ENCODE measurements around the gene VMP1. TPM values are rescaled to one million over a fixed set of nuclear protein-coding genes. Genes with fewer than 3 reads are reported as not detected.

The VMP1 gene
- total RNA-seq, 1 experiment from 2014 or later, result 72.8 TPM

- TF ChIP-seq PREB (CRISPR knock-in tag; IDR thresholded peaks at IDR 0.05; ENCODE audit: borderline replicate concordance), result no peak
Measured at GRCh38 chr17:59863616-59864015, 156.2 kb downstream of the VMP1 start (continued).

GRCh38 chr17:59869941-59870218 is 162.4 kb downstream of the VMP1 start:
- peaks cover 7% of the 10 kb centered on the region for H3K36me3 Mint-ChIP-seq
- H3K27ac Mint-ChIP-seq, result no peak overlapping the region
- CTCF ChIA-PET, result interaction anchor here (0.8 to 2.7 kb wide), 9 partner anchors 9 to 167 kb away, joined by 3 to 13 read pairs (median 4); no protein-coding TSS in a partner anchor
- DNase-seq (ENCODE audit: low spot score), result no peak
- no peaks in the 10 kb centered on the region for H3K4me1 Mint-ChIP-seq
- H3K9me3 Mint-ChIP-seq, result no peaks in the 10 kb centered on the region
- no peak for ATAC-seq
- TF ChIP-seq, protein P1, sequence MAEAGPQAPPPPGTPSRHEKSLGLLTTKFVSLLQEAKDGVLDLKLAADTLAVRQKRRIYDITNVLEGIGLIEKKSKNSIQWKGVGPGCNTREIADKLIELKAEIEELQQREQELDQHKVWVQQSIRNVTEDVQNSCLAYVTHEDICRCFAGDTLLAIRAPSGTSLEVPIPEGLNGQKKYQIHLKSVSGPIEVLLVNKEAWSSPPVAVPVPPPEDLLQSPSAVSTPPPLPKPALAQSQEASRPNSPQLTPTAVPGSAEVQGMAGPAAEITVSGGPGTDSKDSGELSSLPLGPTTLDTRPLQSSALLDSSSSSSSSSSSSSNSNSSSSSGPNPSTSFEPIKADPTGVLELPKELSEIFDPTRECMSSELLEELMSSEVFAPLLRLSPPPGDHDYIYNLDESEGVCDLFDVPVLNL (CRISPR knock-in tag; IDR thresholded peaks at IDR 0.05; ENCODE audit: borderline replicate concordance, low read depth), result no peak
- TF ChIP-seq ZNF281 (CRISPR knock-in tag; IDR thresholded peaks at IDR 0.05) (no peak), ZNF121 (CRISPR knock-in tag; IDR thresholded peaks at IDR 0.05) (no peak), GABPB1 (CRISPR knock-in tag; IDR thresholded peaks at IDR 0.05) (no peak), HMGA2 (CRISPR knock-in tag; IDR thresholded peaks at IDR 0.05) (no peak), PRRX2 (CRISPR knock-in tag; IDR thresholded peaks at IDR 0.05) (no peak), ZSCAN18 (CRISPR knock-in tag; IDR thresholded peaks at IDR 0.05) (no peak), ATF3 (CRISPR knock-in tag; conservative IDR thresholded peaks at IDR 0.05) (no peak), NR3C1 (CRISPR knock-in tag; conservative IDR thresholded peaks at IDR 0.05; ENCODE audit: low read depth) (no peak), ZNF263 (CRISPR knock-in tag; IDR thresholded peaks at IDR 0.05; ENCODE audit: low read depth) (no peak), ZBTB43 (CRISPR knock-in tag; IDR thresholded peaks at IDR 0.05) (no peak)
- TF ChIP-seq, protein P2, sequence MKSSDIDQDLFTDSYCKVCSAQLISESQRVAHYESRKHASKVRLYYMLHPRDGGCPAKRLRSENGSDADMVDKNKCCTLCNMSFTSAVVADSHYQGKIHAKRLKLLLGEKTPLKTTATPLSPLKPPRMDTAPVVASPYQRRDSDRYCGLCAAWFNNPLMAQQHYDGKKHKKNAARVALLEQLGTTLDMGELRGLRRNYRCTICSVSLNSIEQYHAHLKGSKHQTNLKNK (CRISPR knock-in tag; IDR thresholded peaks at IDR 0.05), result no peak
- TF ChIP-seq, protein P3, sequence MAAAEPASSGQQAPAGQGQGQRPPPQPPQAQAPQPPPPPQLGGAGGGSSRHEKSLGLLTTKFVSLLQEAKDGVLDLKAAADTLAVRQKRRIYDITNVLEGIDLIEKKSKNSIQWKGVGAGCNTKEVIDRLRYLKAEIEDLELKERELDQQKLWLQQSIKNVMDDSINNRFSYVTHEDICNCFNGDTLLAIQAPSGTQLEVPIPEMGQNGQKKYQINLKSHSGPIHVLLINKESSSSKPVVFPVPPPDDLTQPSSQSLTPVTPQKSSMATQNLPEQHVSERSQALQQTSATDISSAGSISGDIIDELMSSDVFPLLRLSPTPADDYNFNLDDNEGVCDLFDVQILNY (CRISPR knock-in tag; IDR thresholded peaks at IDR 0.05), result no peak
- no peak overlapping the region for H3K4me3 Mint-ChIP-seq
- no peaks in the 10 kb centered on the region for H3K27me3 Mint-ChIP-seq (ENCODE audit: low read depth)
- POLR2A ChIA-PET, result no interaction called here

Data from WTC11 (cell line).